ENCODE data around the gene METTL2A. TPM values are rescaled to one million over a fixed set of nuclear protein-coding genes. Genes with fewer than 3 reads are reported as not detected.
A peak's percentile ranks its signal among the peaks of the same experiment; 100 is the strongest.
"Not testable (repeated sequence)": the region's sequence is repeated elsewhere in the genome, so short reads cannot be mapped to it uniquely, and the experiment has no call there.

The METTL2A gene
- total and polyA plus RNA-seq, 2 donors, result 9.8 to 12.3 TPM

GRCh38 chr17:62478424-62478879, 54.8 kb downstream of the METTL2A start, which contains the start of gene TLK2:
TLK2 (plus strand) TSS chr17:62478825; CDS start chr17:62481126, 2,301 bp downstream.
- DNase-seq (ENCODE audit: low read depth in 6 of 9, low spot score in 9 of 9), result peak in 6 of 9 donors; percentile 13 to 84 (median 68)

GRCh38 chr17:62478880-62479638, 55.4 kb downstream of the METTL2A start:
- DNase-seq (ENCODE audit: low read depth in 6 of 9, low spot score in 9 of 9), result peak in 3 of 9 donors; percentile 18 to 66 (median 23)
- H3K27ac ChIP-seq (ENCODE audit: low read depth in 1 of 2, low read length in 1 of 2), result peak overlapping the region; percentile 76 to 85
- WGBS, result under 1% methylated on average over 83 of the region's 84 CpGs
- peak overlapping the region; percentile 72 to 85 for H3K4me3 ChIP-seq (ENCODE audit: low read length in 2 of 2)
- not testable (repeated sequence) for H3K4me1 ChIP-seq (ENCODE audit: control insufficient read depth in 2 of 2, insufficient read depth in 2 of 2, low read length in 2 of 2); H3K36me3 ChIP-seq (ENCODE audit: control insufficient read depth in 2 of 2, insufficient read depth in 2 of 2, low read length in 1 of 2); H3K9me3 ChIP-seq (ENCODE audit: control insufficient read depth in 2 of 2, insufficient read depth in 1 of 2, low read length in 1 of 2); H3K27me3 ChIP-seq (ENCODE audit: control insufficient read depth in 2 of 2, insufficient read depth in 1 of 2, low read length in 1 of 2)

More at GRCh38 chr17:62478424-62478879, 54.8 kb downstream of the METTL2A start, which contains the start of gene TLK2:
- peak within 1 kb of the TSS; percentile 76 to 90 for H3K27ac ChIP-seq (ENCODE audit: low read depth in 1 of 2, low read length in 1 of 2)
- H3K4me3 ChIP-seq (ENCODE audit: low read length in 2 of 2), result peak within 1 kb of the TSS; percentile 72 to 85
- H3K27me3 ChIP-seq (ENCODE audit: control insufficient read depth in 2 of 2, insufficient read depth in 1 of 2, low read length in 1 of 2), result no peaks in the 10 kb centered on the region
- under 1% methylated on average over 58 of the region's 59 CpGs for WGBS
- H3K36me3 ChIP-seq (ENCODE audit: control insufficient read depth in 2 of 2, insufficient read depth in 2 of 2, low read length in 1 of 2), result peaks cover 0 to 5% of the 10 kb centered on the region in 2 donors
- no peaks in the 10 kb centered on the region for H3K9me3 ChIP-seq (ENCODE audit: control insufficient read depth in 2 of 2, insufficient read depth in 1 of 2, low read length in 1 of 2)
- H3K4me1 ChIP-seq (ENCODE audit: control insufficient read depth in 2 of 2, insufficient read depth in 2 of 2, low read length in 2 of 2), result peaks cover 6% of the 10 kb centered on the region in 2 donors

DNA sequence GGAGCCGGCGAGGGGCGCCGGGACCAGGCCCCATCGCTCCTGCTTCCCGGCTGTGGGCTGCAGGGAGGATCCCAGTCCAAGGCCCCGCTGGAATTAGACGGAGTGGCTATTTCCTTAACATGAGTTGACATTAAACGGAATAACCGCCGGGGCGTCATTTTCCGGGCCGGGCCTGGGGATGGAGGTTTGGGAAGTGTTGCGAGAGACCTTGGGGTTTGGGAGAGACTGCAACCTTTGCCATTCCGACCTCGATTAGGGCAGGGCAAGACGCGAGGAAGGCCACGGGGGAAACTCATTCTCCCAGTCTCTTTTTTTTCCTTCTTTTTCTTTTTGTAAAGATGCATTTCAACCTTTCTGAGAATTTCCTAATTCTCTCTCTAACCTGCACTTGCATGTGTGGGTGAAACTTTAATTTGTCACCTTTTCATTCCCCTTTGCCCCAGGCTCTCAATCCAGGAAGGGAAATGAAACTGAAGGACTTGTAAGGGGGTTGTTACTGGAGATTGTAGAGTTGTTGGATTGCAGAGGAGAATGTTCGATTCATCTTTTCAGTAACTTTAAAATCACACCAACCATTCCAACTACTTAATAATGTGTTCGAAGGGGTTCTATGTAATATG, 56.1 kb downstream of the METTL2A start:
- WGBS, result 4% methylated on average over 22 of the region's 22 CpGs
- Histone ChIP-seq H3K27ac (ENCODE audit: low read depth in 1 of 2, low read length in 1 of 2) (peak overlapping the region; percentile 76 to 85), H3K4me3 (ENCODE audit: low read length in 2 of 2) (peak overlapping the region; percentile 72 to 85)
- H3K27me3 ChIP-seq (ENCODE audit: control insufficient read depth in 2 of 2, insufficient read depth in 1 of 2, low read length in 1 of 2); H3K9me3 ChIP-seq (ENCODE audit: control insufficient read depth in 2 of 2, insufficient read depth in 1 of 2, low read length in 1 of 2); H3K36me3 ChIP-seq (ENCODE audit: control insufficient read depth in 2 of 2, insufficient read depth in 2 of 2, low read length in 1 of 2); H3K4me1 ChIP-seq (ENCODE audit: control insufficient read depth in 2 of 2, insufficient read depth in 2 of 2, low read length in 2 of 2): not testable (repeated sequence)
- peak in 4 of 9 donors; percentile 4 to 42 (median 14) for DNase-seq (ENCODE audit: low read depth in 6 of 9, low spot score in 9 of 9)

- H3K27ac ChIP-seq (ENCODE audit: low read depth in 1 of 2, low read length in 1 of 2); H3K27me3 ChIP-seq (ENCODE audit: control insufficient read depth in 2 of 2, insufficient read depth in 1 of 2, low read length in 1 of 2); H3K36me3 ChIP-seq (ENCODE audit: control insufficient read depth in 2 of 2, insufficient read depth in 2 of 2, low read length in 1 of 2); DNase-seq (ENCODE audit: low read depth in 6 of 9, low spot score in 9 of 9); H3K9me3 ChIP-seq (ENCODE audit: control insufficient read depth in 2 of 2, insufficient read depth in 1 of 2, low read length in 1 of 2); H3K4me1 ChIP-seq (ENCODE audit: control insufficient read depth in 2 of 2, insufficient read depth in 2 of 2, low read length in 2 of 2); H3K4me3 ChIP-seq (ENCODE audit: low read length in 2 of 2): not testable (repeated sequence)
- WGBS, result 98% methylated on average over 3 of the region's 3 CpGs
Measured at GRCh38 chr17:62482553-62482952, 58.9 kb downstream of the METTL2A start.

DNA sequence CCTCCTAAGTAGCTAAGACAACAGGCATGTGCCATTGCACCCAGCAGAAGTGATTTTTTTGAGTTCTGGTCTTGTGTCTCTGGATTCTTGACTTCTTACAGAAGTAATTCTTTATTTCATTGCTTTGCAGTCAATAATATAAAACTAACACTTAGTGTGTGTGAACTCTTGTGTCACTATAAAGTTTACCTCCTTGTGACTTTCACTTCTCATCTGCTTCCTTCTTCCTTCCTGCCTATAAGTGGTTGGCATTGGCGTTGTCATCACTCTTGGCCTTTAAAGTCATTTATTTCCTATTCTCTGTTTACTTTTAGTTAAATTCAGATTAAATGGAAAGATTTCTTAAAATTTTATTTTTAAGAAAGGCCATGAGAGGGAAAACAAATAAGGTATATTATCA, 67.3 kb downstream of the METTL2A start:
- H3K4me3 ChIP-seq (ENCODE audit: low read length in 2 of 2); DNase-seq (ENCODE audit: low read depth in 6 of 9, low spot score in 9 of 9); H3K9me3 ChIP-seq (ENCODE audit: control insufficient read depth in 2 of 2, insufficient read depth in 1 of 2, low read length in 1 of 2); H3K27me3 ChIP-seq (ENCODE audit: control insufficient read depth in 2 of 2, insufficient read depth in 1 of 2, low read length in 1 of 2); H3K4me1 ChIP-seq (ENCODE audit: control insufficient read depth in 2 of 2, insufficient read depth in 2 of 2, low read length in 2 of 2); H3K36me3 ChIP-seq (ENCODE audit: control insufficient read depth in 2 of 2, insufficient read depth in 2 of 2, low read length in 1 of 2); H3K27ac ChIP-seq (ENCODE audit: low read depth in 1 of 2, low read length in 1 of 2): not testable (repeated sequence)
- 40% methylated on average over 1 of the region's 1 CpG for WGBS

DNA sequence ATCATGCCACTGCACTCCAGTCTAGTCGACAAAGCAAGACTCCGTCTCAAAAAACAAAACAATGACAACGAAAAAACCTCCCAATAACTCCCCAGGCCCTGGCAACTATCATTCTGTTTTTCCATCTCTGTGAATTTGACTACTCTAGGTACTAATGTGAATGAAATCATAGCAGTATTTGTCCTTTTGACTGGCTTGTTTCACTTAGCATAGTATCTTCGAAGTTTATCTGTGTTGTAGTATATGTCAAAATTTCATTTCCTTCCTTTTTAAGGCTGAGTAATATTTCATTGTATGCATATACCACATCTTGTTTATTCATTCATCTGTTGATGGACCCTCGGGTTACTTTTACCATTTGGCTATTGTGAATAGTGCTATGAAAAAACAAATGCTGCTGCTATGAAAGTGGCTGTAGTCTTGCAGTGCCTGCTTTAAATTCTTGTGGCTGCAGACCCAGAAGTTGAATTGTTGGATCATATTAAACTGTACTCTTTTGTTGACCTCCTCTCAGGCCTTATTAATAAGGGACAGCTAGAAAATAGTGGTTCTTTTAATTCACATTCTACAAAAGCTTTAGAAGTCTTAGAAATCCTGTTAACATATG, 69.5 kb downstream of the METTL2A start:
- not testable (repeated sequence) for H3K27ac ChIP-seq (ENCODE audit: low read depth in 1 of 2, low read length in 1 of 2); H3K4me1 ChIP-seq (ENCODE audit: control insufficient read depth in 2 of 2, insufficient read depth in 2 of 2, low read length in 2 of 2); H3K36me3 ChIP-seq (ENCODE audit: control insufficient read depth in 2 of 2, insufficient read depth in 2 of 2, low read length in 1 of 2); H3K27me3 ChIP-seq (ENCODE audit: control insufficient read depth in 2 of 2, insufficient read depth in 1 of 2, low read length in 1 of 2); H3K4me3 ChIP-seq (ENCODE audit: low read length in 2 of 2); DNase-seq (ENCODE audit: low read depth in 6 of 9, low spot score in 9 of 9); H3K9me3 ChIP-seq (ENCODE audit: control insufficient read depth in 2 of 2, insufficient read depth in 1 of 2, low read length in 1 of 2)
- 89% methylated on average over 5 of the region's 5 CpGs for WGBS

- H3K4me1 ChIP-seq (ENCODE audit: control insufficient read depth in 2 of 2, insufficient read depth in 2 of 2, low read length in 2 of 2); H3K9me3 ChIP-seq (ENCODE audit: control insufficient read depth in 2 of 2, insufficient read depth in 1 of 2, low read length in 1 of 2); DNase-seq (ENCODE audit: low read depth in 6 of 9, low spot score in 9 of 9); H3K27me3 ChIP-seq (ENCODE audit: control insufficient read depth in 2 of 2, insufficient read depth in 1 of 2, low read length in 1 of 2); H3K4me3 ChIP-seq (ENCODE audit: low read length in 2 of 2); H3K27ac ChIP-seq (ENCODE audit: low read depth in 1 of 2, low read length in 1 of 2); H3K36me3 ChIP-seq (ENCODE audit: control insufficient read depth in 2 of 2, insufficient read depth in 2 of 2, low read length in 1 of 2): not testable (repeated sequence)
- whole genome bisulfite sequencing, result 95% methylated on average over 7 of the region's 7 CpGs
Measured at GRCh38 chr17:62494073-62494472, 70.4 kb downstream of the METTL2A start.

- not testable (repeated sequence) for H3K36me3 ChIP-seq (ENCODE audit: control insufficient read depth in 2 of 2, insufficient read depth in 2 of 2, low read length in 1 of 2); H3K4me1 ChIP-seq (ENCODE audit: control insufficient read depth in 2 of 2, insufficient read depth in 2 of 2, low read length in 2 of 2); H3K27me3 ChIP-seq (ENCODE audit: control insufficient read depth in 2 of 2, insufficient read depth in 1 of 2, low read length in 1 of 2); DNase-seq (ENCODE audit: low read depth in 6 of 9, low spot score in 9 of 9); H3K4me3 ChIP-seq (ENCODE audit: low read length in 2 of 2); H3K27ac ChIP-seq (ENCODE audit: low read depth in 1 of 2, low read length in 1 of 2); H3K9me3 ChIP-seq (ENCODE audit: control insufficient read depth in 2 of 2, insufficient read depth in 1 of 2, low read length in 1 of 2)
- WGBS, result 96% methylated on average over 4 of the region's 4 CpGs
Measured at GRCh38 chr17:62496344-62496743, 72.6 kb downstream of the METTL2A start.

- 99% methylated on average over 8 of the region's 8 CpGs for WGBS
- H3K9me3 ChIP-seq (ENCODE audit: control insufficient read depth in 2 of 2, insufficient read depth in 1 of 2, low read length in 1 of 2); H3K4me1 ChIP-seq (ENCODE audit: control insufficient read depth in 2 of 2, insufficient read depth in 2 of 2, low read length in 2 of 2); H3K27ac ChIP-seq (ENCODE audit: low read depth in 1 of 2, low read length in 1 of 2); DNase-seq (ENCODE audit: low read depth in 6 of 9, low spot score in 9 of 9); H3K4me3 ChIP-seq (ENCODE audit: low read length in 2 of 2); H3K27me3 ChIP-seq (ENCODE audit: control insufficient read depth in 2 of 2, insufficient read depth in 1 of 2, low read length in 1 of 2); H3K36me3 ChIP-seq (ENCODE audit: control insufficient read depth in 2 of 2, insufficient read depth in 2 of 2, low read length in 1 of 2): not testable (repeated sequence)
Measured at GRCh38 chr17:62498796-62499195, 75.1 kb downstream of the METTL2A start.
